IPS-18a (cell line): Measurements from ENCODE around the gene CYP8B1.

Experiments used
- H3K27ac ChIP-seq: one replicate; pipeline ENCODE4 v1.5.1; 2013; ENCODE audit warnings: low read length
- H3K27me3 ChIP-seq: one replicate; pipeline ENCODE4 v1.6.1; 2013; ENCODE audit warnings: mild to moderate bottlenecking, low read length; ENCODE audit not compliant: control insufficient read depth, insufficient read depth
- H3K36me3 ChIP-seq: one replicate; pipeline ENCODE4 v1.6.1; 2013; ENCODE audit warnings: low read depth, low read length; ENCODE audit not compliant: control insufficient read depth
- H3K4me1 ChIP-seq: one replicate; pipeline ENCODE4 v1.6.1; 2013; ENCODE audit warnings: low read depth, low read length; ENCODE audit not compliant: control insufficient read depth
- H3K4me3 ChIP-seq: one replicate; pipeline ENCODE4 v1.5.1; 2013; ENCODE audit warnings: low read length
- H3K9ac ChIP-seq: one replicate; pipeline ENCODE4 v1.6.1; 2013; ENCODE audit warnings: mild to moderate bottlenecking, low read length, moderate library complexity
- H3K9me3 ChIP-seq: one replicate; pipeline ENCODE4 v1.6.1; 2013; ENCODE audit warnings: low read depth, low read length; ENCODE audit not compliant: control insufficient read depth

CYP8B1 gene

GRCh38 chr3:42830437-42831320 lies 45.0 kb downstream of the CYP8B1 start:
- Histone ChIP-seq H3K27me3 (no peaks in the 10 kb centered on the region), H3K9ac (no peak overlapping the region), H3K9me3 (no peaks in the 10 kb centered on the region), H3K4me3 (no peak overlapping the region), H3K27ac (no peak overlapping the region), H3K4me1 (peaks cover 3% of the 10 kb centered on the region), H3K36me3 (no peaks in the 10 kb centered on the region)

- H3K9ac ChIP-seq: no peak overlapping the region
- H3K27ac ChIP-seq: no peak overlapping the region
Observed at GRCh38 chr3:42829628-42830436, 45.8 kb downstream of the CYP8B1 start.

GRCh38 chr3:42829083-42829627 lies 46.5 kb downstream of the CYP8B1 start:
- Histone ChIP-seq H3K4me1 (peaks cover 3% of the 10 kb centered on the region), H3K9ac (no peak overlapping the region), H3K27ac (no peak overlapping the region)

More at GRCh38 chr3:42829628-42830436, 45.8 kb downstream of the CYP8B1 start:
- Histone ChIP-seq H3K9me3 (no peaks in the 10 kb centered on the region), H3K27me3 (no peaks in the 10 kb centered on the region), H3K4me1 (peaks cover 3% of the 10 kb centered on the region), H3K4me3 (no peak overlapping the region), H3K36me3 (no peaks in the 10 kb centered on the region)

GRCh38 chr3:42827654-42828053 lies 48.0 kb downstream of the CYP8B1 start:
- H3K36me3 ChIP-seq: no peaks in the 10 kb centered on the region
- no peak overlapping the region for H3K9ac ChIP-seq
- peaks cover 3% of the 10 kb centered on the region for H3K4me1 ChIP-seq
- no peaks in the 10 kb centered on the region for H3K9me3 ChIP-seq
- no peak overlapping the region for H3K27ac ChIP-seq
- H3K4me3 ChIP-seq: no peak overlapping the region
- no peaks in the 10 kb centered on the region for H3K27me3 ChIP-seq

More at GRCh38 chr3:42829083-42829627, 46.5 kb downstream of the CYP8B1 start:
- Histone ChIP-seq H3K36me3 (no peaks in the 10 kb centered on the region), H3K27me3 (no peaks in the 10 kb centered on the region), H3K4me3 (no peak overlapping the region), H3K9me3 (no peaks in the 10 kb centered on the region)

- no peak overlapping the region for H3K27ac ChIP-seq
- no peaks in the 10 kb centered on the region for H3K9me3 ChIP-seq
- no peak overlapping the region for H3K4me3 ChIP-seq
- H3K4me1 ChIP-seq: peaks cover 3% of the 10 kb centered on the region
- no peak overlapping the region for H3K9ac ChIP-seq
- H3K27me3 ChIP-seq: no peaks in the 10 kb centered on the region
- H3K36me3 ChIP-seq: no peaks in the 10 kb centered on the region
Observed at GRCh38 chr3:42827023-42827422, 48.7 kb downstream of the CYP8B1 start.

- H3K36me3 ChIP-seq: no peaks in the 10 kb centered on the region
Observed at GRCh38 chr3:42826141-42826540, 49.5 kb downstream of the CYP8B1 start.

GRCh38 chr3:42823351-42823750 lies 52.3 kb downstream of the CYP8B1 start:
- no peak overlapping the region for H3K4me3 ChIP-seq
- no peaks in the 10 kb centered on the region for H3K36me3 ChIP-seq
- H3K27ac ChIP-seq: no peak overlapping the region
- H3K4me1 ChIP-seq: no peaks in the 10 kb centered on the region
- no peak overlapping the region for H3K9ac ChIP-seq
- H3K9me3 ChIP-seq: no peaks in the 10 kb centered on the region
- no peaks in the 10 kb centered on the region for H3K27me3 ChIP-seq

More at GRCh38 chr3:42826141-42826540, 49.5 kb downstream of the CYP8B1 start:
- Histone ChIP-seq H3K9me3 (no peaks in the 10 kb centered on the region), H3K27ac (no peak overlapping the region), H3K4me1 (peaks cover 2% of the 10 kb centered on the region), H3K9ac (no peak overlapping the region), H3K4me3 (no peak overlapping the region), H3K27me3 (no peaks in the 10 kb centered on the region)

GRCh38 chr3:42822828-42823227 lies 52.9 kb downstream of the CYP8B1 start:
- Histone ChIP-seq H3K27me3 (no peaks in the 10 kb centered on the region), H3K9me3 (no peaks in the 10 kb centered on the region), H3K36me3 (no peaks in the 10 kb centered on the region), H3K4me1 (no peaks in the 10 kb centered on the region), H3K9ac (no peak overlapping the region), H3K27ac (no peak overlapping the region), H3K4me3 (no peak overlapping the region)
